Psoas muscle (tissue), 8 donors: ENCODE measurements around the gene LOXL1. TPM values are rescaled to one million over a fixed set of nuclear protein-coding genes. Genes with fewer than 3 reads are reported as not detected.

ENCODE experiments used
- ATAC-seq, 4 donors: fragments of 200-7000 bp; cut with Tn5 transposase; one replicate each; pipeline ENCODE4 v1.9.1; 2020; ENCODE audit warnings: moderate library complexity in 3 of 4, mild to moderate bottlenecking in 2 of 4
- DNase-seq, 2 donors: peaks; one replicate each; pipeline ENCODE4 v3.0.0-alpha.2; 2020
- H3K27ac ChIP-seq: fragments of 200-600 bp; one replicate; pipeline ENCODE4 v1.8.0; 2022
- H3K27me3 ChIP-seq, 3 donors: fragments of 200-600 bp in 1 of 3; one replicate each; pipeline versions ENCODE4 v1.6.1 to v1.8.0; 2013 to 2022; ENCODE audit warnings: low read length in 2 of 3, mild to moderate bottlenecking in 2 of 3, moderate library complexity in 1 of 3; ENCODE audit not compliant: insufficient read depth in 3 of 3
- H3K36me3 ChIP-seq, 2 donors: fragments of 200-600 bp in 1 of 2; one replicate each; pipeline versions ENCODE4 v1.6.1 to v1.8.0; 2013 to 2022; ENCODE audit warnings: low read depth in 1 of 2, mild to moderate bottlenecking in 1 of 2, moderate library complexity in 1 of 2; ENCODE audit not compliant: insufficient read depth in 1 of 2
- H3K4me1 ChIP-seq: fragments of 200-600 bp; one replicate; pipeline ENCODE4 v1.8.0; 2022
- H3K4me3 ChIP-seq: fragments of 200-600 bp; one replicate; pipeline ENCODE4 v1.8.0; 2022; ENCODE audit warnings: mild to moderate bottlenecking
- H3K9me3 ChIP-seq: fragments of 200-600 bp; one replicate; pipeline ENCODE4 v1.8.0; 2022
- CTCF ChIP-seq: fragments of 200-600 bp; IDR thresholded peaks from one replicate; pipeline ENCODE4 v1.8.0; 2022; ENCODE audit warnings: antibody characterized with exemption
- whole genome bisulfite sequencing, 3 donors: extraction: QIAGEN DNeasy Blood & Tissue Kit; methylation state at CpG; one replicate each; pipeline versions ENCODE4 v1.1.6 to v1.1.7; 2013; 5-methylcytosine and 5-hydroxymethylcytosine counted together
- intact Hi-C, 2 donors: fragments of 100-400 bp; cut with DNase I; formaldehyde crosslinking; loops; one replicate each; pipeline versions ENCODE4 v1.11.0 to v1.14.2; 2022
- polyA plus RNA-seq, 3 donors: library from polyadenylated mRNA; stranded (reverse); fragments of 200-250 nt; gene quantifications; one replicate each; pipeline ENCODE4 v1.2.3, GENCODE V29; 2013
- total RNA-seq, 4 donors: library from RNA; stranded (reverse); fragmentation: NEBNext Ultra II Directional in 2 of 4; extraction: Animal tissue kit (Norgen Biotek cat#: 25700) in 2 of 4; gene quantifications; one replicate each; pipeline versions ENCODE4 v1.2.1 to v1.2.4, GENCODE V29; 2021 to 2023
- donor health status: healthy with polysubstance abuse.
- donor health status: DM: no; HTN: no; CAD: no; lungs with moderate emphysema.
- donor health status: Bipolar disorder and iron deficiency.
- donor health status: healthy.
- donor health status: DM: yes; HTN: yes; CAD: no.
- donor health status: DM: no; HTN: no; CAD: no.
- donor health status: DM: no; HTN: no; CAD: no.
- donor health status: DM: yes; HTN: yes; CAD: no.

Gene LOXL1
- total and polyA plus RNA-seq, 7 donors: 1.6 to 8.7 (median 5.1) TPM

GRCh38 chr15:73991726-73992593 is 65.7 kb downstream of the LOXL1 start, which contains the start of gene STOML1:
STOML1 (minus strand) TSS chr15:73992295; CDS start chr15:73992223, 72 bp downstream.
- ATAC-seq: peak; percentile 89 to 91 (median 90)
- peak; percentile 93 for TF ChIP-seq CTCF
- Histone ChIP-seq H3K27ac (peak within 1 kb of the TSS; percentile 91), H3K9me3 (no peaks in the 10 kb centered on the region), H3K27me3 (no peaks in the 10 kb centered on the region), H3K4me3 (peak within 1 kb of the TSS; percentile 97), H3K36me3 (peaks cover 0 to 24% of the 10 kb centered on the region in 2 donors), H3K4me1 (peaks cover 52% of the 10 kb centered on the region)
- peak; percentile 96 to 97 for DNase-seq
- WGBS, 3 donors: 0 to 1% (median 1%) methylated on average over 52 to 72 of the region's 72 CpGs
- intact Hi-C loops: no loop called here

GRCh38 chr15:73992594-73992898 is 66.3 kb downstream of the LOXL1 start:
- no peak for TF ChIP-seq CTCF
- H3K9me3 ChIP-seq: no peaks in the 10 kb centered on the region
- H3K4me1 ChIP-seq: peaks cover 50% of the 10 kb centered on the region
- H3K4me3 ChIP-seq: peak overlapping the region; percentile 97
- ATAC-seq: no peak
- DNase-seq: no peak
- H3K27ac ChIP-seq: peak overlapping the region; percentile 91
- H3K36me3 ChIP-seq: peaks cover 0 to 20% of the 10 kb centered on the region in 2 donors
- no peaks in the 10 kb centered on the region for H3K27me3 ChIP-seq
- intact Hi-C loops: no loop called here
- 79 to 84% (median 82%) methylated on average over 5 of the region's 5 CpGs for WGBS, 3 donors

- intact Hi-C loops: no loop called here
- H3K36me3 ChIP-seq: peaks cover 0 to 19% of the 10 kb centered on the region in 2 donors
- H3K27ac ChIP-seq: no peak overlapping the region
- WGBS, 3 donors: 86 to 90% (median 87%) methylated on average over 10 of the region's 10 CpGs
- DNase-seq (no peak), ATAC-seq (no peak)
- peaks cover 54% of the 10 kb centered on the region for H3K4me1 ChIP-seq
- H3K9me3 ChIP-seq: no peaks in the 10 kb centered on the region
- TF ChIP-seq CTCF: no peak
- H3K27me3 ChIP-seq: no peaks in the 10 kb centered on the region
- H3K4me3 ChIP-seq: peak overlapping the region; percentile 92
Measured at GRCh38 chr15:73993211-73993994, 67.1 kb downstream of the LOXL1 start.

- peak; percentile 85 to 87 (median 86) for ATAC-seq
- WGBS, 3 donors: 0 to 1% (median 1%) methylated on average over 26 to 27 of the region's 27 CpGs
- no peaks in the 10 kb centered on the region for H3K27me3 ChIP-seq
- no peak for TF ChIP-seq CTCF
- no peaks in the 10 kb centered on the region for H3K9me3 ChIP-seq
- intact Hi-C loops: no loop called here
- peaks cover 7 to 19% of the 10 kb centered on the region in 2 donors for H3K36me3 ChIP-seq
- peak within 1 kb of the TSS; percentile 79 for H3K27ac ChIP-seq
- peak within 1 kb of the TSS; percentile 92 for H3K4me3 ChIP-seq
- peaks cover 47% of the 10 kb centered on the region for H3K4me1 ChIP-seq
- DNase-seq: peak; percentile 97
Measured at GRCh38 chr15:73994413-73994883, 68.2 kb downstream of the LOXL1 start, which contains the start of gene PML. PML (plus strand) TSS chr15:73994716; CDS start chr15:73994813, 97 bp downstream.
